ENCODE measurements around the gene CHAD. TPM values are rescaled to one million over a fixed set of nuclear protein-coding genes. Genes with fewer than 3 reads are reported as not detected.
A peak's percentile ranks its signal among the peaks of the same experiment; 100 is the strongest.

The CHAD gene
- total and polyA plus RNA-seq, 2 donors (not counting 1 experiment from before 2014, with no cell fraction given) = 3.5 to 4.4 TPM

DNA sequence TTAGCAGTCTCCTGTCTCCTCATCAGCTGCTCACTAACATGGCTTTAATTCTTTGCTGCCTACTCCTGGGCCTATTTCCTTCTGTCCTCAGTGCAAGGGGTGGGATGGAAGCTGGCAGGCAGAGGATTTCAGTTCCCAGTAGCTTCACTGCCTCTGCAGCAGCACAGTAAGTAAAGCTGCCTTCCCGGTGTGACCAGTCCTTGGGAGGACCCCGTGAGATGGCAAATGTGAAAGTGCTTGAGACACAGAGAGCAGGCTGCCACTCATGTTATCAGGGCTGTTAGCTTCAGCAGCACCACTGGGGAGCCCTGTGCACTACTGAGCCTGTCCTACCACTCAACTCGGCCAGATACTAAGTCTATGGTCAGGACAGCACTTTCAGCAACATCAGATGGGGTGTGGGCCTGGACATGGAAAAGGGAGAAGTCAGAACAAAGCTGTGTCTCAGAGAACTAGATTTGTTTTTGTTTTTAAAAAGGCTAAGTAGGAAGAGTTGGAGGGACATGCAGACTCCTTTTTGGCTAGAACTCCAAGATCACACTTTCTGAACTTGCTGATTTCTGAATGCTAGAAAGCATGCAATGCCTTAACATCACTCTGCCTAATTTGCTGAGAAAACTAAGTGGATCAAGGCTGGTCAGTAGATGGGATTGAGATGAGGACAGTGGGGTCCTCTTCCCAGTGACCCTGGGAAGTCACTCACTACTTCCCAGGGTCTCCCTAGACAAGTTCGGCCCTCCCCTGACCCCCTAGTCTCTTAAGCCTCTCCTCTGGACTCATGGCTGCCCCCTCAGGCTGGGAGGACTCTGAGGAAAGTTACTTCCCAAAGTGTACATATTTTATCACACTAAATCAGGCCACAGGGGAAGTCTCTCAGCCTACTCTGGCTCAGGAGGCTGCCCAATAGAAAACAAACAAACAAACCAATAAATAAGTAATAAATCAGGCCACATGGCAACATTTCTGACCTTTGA is 41.6 kb downstream of the CHAD start:
- Histone ChIP-seq H3K9me3 (ENCODE audit: control extremely low read depth in 1 of 3, control insufficient read depth in 2 of 3, insufficient read depth in 1 of 3, low read length in 2 of 3) (no peaks in the 10 kb centered on the region), H3K27ac (ENCODE audit: low read length in 2 of 2) (peak overlapping the region; percentile 41 to 46), H3K36me3 (replicated peaks in 1 of 2; ENCODE audit: control extremely low read depth in 1 of 2, control insufficient read depth in 1 of 2, extremely low read depth in 1 of 2, insufficient read depth in 2 of 2, low read length in 1 of 2) (peaks cover 0 to 4% of the 10 kb centered on the region in 2 experiments), H3K4me1 (ENCODE audit: control insufficient read depth in 2 of 2, insufficient read depth in 2 of 2, low read length in 2 of 2) (peaks cover 19 to 30% of the 10 kb centered on the region in 2 donors), H3K4me2 (replicated peaks; ENCODE audit: low read depth, low read length, poor library complexity, severe bottlenecking) (peak overlapping the region; percentile 96), H3K4me3 (ENCODE audit: control extremely low read depth in 1 of 5, extremely low read depth in 1 of 5, insufficient read depth in 1 of 5, low read depth in 2 of 5, low read length in 4 of 5) (peak overlapping the region; percentile 1 to 82 (median 70)), H4K20me1 (ENCODE audit: control insufficient read depth, insufficient read depth, low read length, poor library complexity, severe bottlenecking) (no peaks in the 10 kb centered on the region), H3K9ac (ENCODE audit: low read length) (peak overlapping the region; percentile 77), H3K27me3 (replicated peaks in 1 of 4; ENCODE audit: control extremely low read depth in 1 of 4, control insufficient read depth in 3 of 4, insufficient read depth in 4 of 4, low read length in 3 of 4) (no peaks in the 10 kb centered on the region), H2AFZ (ENCODE audit: insufficient read depth, low read depth, low read length, poor library complexity, severe bottlenecking) (peak overlapping the region; percentile 92), H3K79me2 (ENCODE audit: control insufficient read depth, insufficient read depth, low read length) (peaks cover 34% of the 10 kb centered on the region)
- POLR2A ChIA-PET = interaction anchor here (0.6 to 2.2 kb wide), 3 partner anchors 29 to 53 kb away, joined by 3 to 21 read pairs (median 3); partner anchors contain the start of gene LRRC59
- H3K4me3 Mint-ChIP-seq = peak overlapping the region; percentile 94
- DNase-seq = peak; percentile 38
- H3K9me3 Mint-ChIP-seq (ENCODE audit: insufficient read depth) = no peaks in the 10 kb centered on the region
- 0% methylated on average over 2 of the region's 4 CpGs for WGBS (ENCODE audit: insufficient coverage)
- peaks cover 44% of the 10 kb centered on the region for H3K4me1 Mint-ChIP-seq
- ATAC-seq (ENCODE audit: low read depth) = peak; percentile 16
- intact Hi-C loops (cut with micrococcal nuclease) = loop anchor here (1.0 to 10.0 kb wide), 3 partner anchors 30 to 52 kb away; partner anchors contain the start of genes EME1, LRRC59, MRPL27 and RSAD1
- no peaks in the 10 kb centered on the region for H3K27me3 Mint-ChIP-seq
- TF ChIP-seq, protein P1, sequence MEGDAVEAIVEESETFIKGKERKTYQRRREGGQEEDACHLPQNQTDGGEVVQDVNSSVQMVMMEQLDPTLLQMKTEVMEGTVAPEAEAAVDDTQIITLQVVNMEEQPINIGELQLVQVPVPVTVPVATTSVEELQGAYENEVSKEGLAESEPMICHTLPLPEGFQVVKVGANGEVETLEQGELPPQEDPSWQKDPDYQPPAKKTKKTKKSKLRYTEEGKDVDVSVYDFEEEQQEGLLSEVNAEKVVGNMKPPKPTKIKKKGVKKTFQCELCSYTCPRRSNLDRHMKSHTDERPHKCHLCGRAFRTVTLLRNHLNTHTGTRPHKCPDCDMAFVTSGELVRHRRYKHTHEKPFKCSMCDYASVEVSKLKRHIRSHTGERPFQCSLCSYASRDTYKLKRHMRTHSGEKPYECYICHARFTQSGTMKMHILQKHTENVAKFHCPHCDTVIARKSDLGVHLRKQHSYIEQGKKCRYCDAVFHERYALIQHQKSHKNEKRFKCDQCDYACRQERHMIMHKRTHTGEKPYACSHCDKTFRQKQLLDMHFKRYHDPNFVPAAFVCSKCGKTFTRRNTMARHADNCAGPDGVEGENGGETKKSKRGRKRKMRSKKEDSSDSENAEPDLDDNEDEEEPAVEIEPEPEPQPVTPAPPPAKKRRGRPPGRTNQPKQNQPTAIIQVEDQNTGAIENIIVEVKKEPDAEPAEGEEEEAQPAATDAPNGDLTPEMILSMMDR (IDR thresholded peaks at IDR 0.05) = no peak
- TF ChIP-seq EZH2 (IDR thresholded peaks at IDR 0.05; ENCODE audit: borderline replicate concordance, insufficient read depth, low read depth, low read length, poor library complexity, severe bottlenecking) = no peak
- H3K27ac Mint-ChIP-seq = peak overlapping the region; percentile 83
- CTCF ChIA-PET = interaction anchor here (0.6 to 3.2 kb wide), 5 partner anchors 11 to 455 kb away, joined by 3 to 28 read pairs (median 4); partner anchors contain the start of gene LRRC59
